Fibroblast of lung (primary cell): ENCODE data around the gene IFNL1. TPM values are rescaled to one million over a fixed set of nuclear protein-coding genes. Genes with fewer than 3 reads are reported as not detected.
A peak's percentile ranks its signal among the peaks of the same experiment; 100 is the strongest.
"Not testable (repeated sequence)": the region's sequence is repeated elsewhere in the genome, so short reads cannot be mapped to it uniquely, and the experiment has no call there.

Source experiments
- DNase-seq, 2 donors: peaks; one replicate each; pipeline versions ENCODE4 v3.0.0 to v3.0.0-alpha.2; 2010; ENCODE audit warnings: low read depth in 2 of 2
- H2AFZ ChIP-seq: 2 replicates; pipeline ENCODE4 v1.5.1; 2012; ENCODE audit warnings: low read length, control low read depth, inconsistent platforms
- H3K27ac ChIP-seq: 2 replicates; pipeline ENCODE4 v1.5.1; 2011; ENCODE audit warnings: low read length, control low read depth; ENCODE audit not compliant: insufficient read depth
- H3K27me3 ChIP-seq: 2 replicates; pipeline ENCODE4 v1.5.1; 2011; ENCODE audit warnings: mild to moderate bottlenecking, low read length; ENCODE audit not compliant: control insufficient read depth, insufficient read depth
- H3K36me3 ChIP-seq: 2 replicates; pipeline ENCODE4 v1.5.1; 2011; ENCODE audit warnings: low read length; ENCODE audit not compliant: control insufficient read depth, insufficient read depth
- H3K4me1 ChIP-seq: 2 replicates; pipeline ENCODE4 v1.5.1; 2011; ENCODE audit warnings: low read length; ENCODE audit not compliant: control insufficient read depth, insufficient read depth; ENCODE audit errors: extremely low read depth
- H3K4me2 ChIP-seq: 2 replicates; pipeline ENCODE4 v1.5.1; 2011; ENCODE audit warnings: low read length, control low read depth; ENCODE audit not compliant: insufficient read depth; ENCODE audit errors: extremely low read depth
- H3K4me3 ChIP-seq, 4 experiments: fragments of 200-600 bp in 1 of 4; sonication (generic) in 1 of 4; replicated peaks in 1 of 4; 2 replicates each; pipeline ENCODE4 v1.5.1; 2011 to 2016; ENCODE audit warnings: low read length in 4 of 4, low read depth in 3 of 4, mild to moderate bottlenecking in 3 of 4, control low read depth in 2 of 4, inconsistent platforms in 1 of 4, mixed read lengths in 1 of 4; ENCODE audit not compliant: insufficient read depth in 1 of 4; ENCODE audit errors: control extremely low read depth in 1 of 4
- H3K79me2 ChIP-seq: 2 replicates; pipeline ENCODE4 v1.5.1; 2012; ENCODE audit warnings: mild to moderate bottlenecking, low read length, inconsistent platforms; ENCODE audit not compliant: control insufficient read depth, insufficient read depth
- H3K9ac ChIP-seq: 2 replicates; pipeline ENCODE4 v1.5.1; 2011; ENCODE audit warnings: mild to moderate bottlenecking, low read length, control low read depth; ENCODE audit not compliant: insufficient read depth
- H3K9me3 ChIP-seq: 2 replicates; pipeline ENCODE4 v1.5.1; 2012; ENCODE audit warnings: low read depth, low read length; ENCODE audit not compliant: control insufficient read depth, insufficient read depth
- H4K20me1 ChIP-seq: 2 replicates; pipeline ENCODE4 v1.5.1; 2011; ENCODE audit warnings: low read length; ENCODE audit not compliant: control insufficient read depth, insufficient read depth; ENCODE audit errors: extremely low read depth
- CTCF ChIP-seq, 2 donors: IDR thresholded peaks in 1 of 2; conservative IDR thresholded peaks in 1 of 2; 1 replicate in 1 of 2; 2 replicates in 1 of 2; pipeline ENCODE4 v1.5.1; 2011 to 2012; ENCODE audit warnings: low read length in 2 of 2, control low read depth in 1 of 2, inconsistent platforms in 1 of 2, low read depth in 1 of 2, mild to moderate bottlenecking in 1 of 2
- EZH2 ChIP-seq: IDR thresholded peaks from 2 replicates; pipeline ENCODE4 v1.5.1; 2012; ENCODE audit warnings: low read length, control low read depth, mild to moderate bottlenecking; ENCODE audit errors: missing control alignments
- polyA plus RNA-seq, 2 donors: library from polyadenylated mRNA; depleted of rRNA in 1 of 2; stranded (reverse) in 1 of 2; unstranded in 1 of 2; fragments of >200 nt; gene quantifications; 2 replicates each; pipeline ENCODE4 v1.2.1, GENCODE V29; 2011 to 2012; ENCODE audit warnings: missing spikeins in 1 of 2
- total RNA-seq: library from RNA; depleted of rRNA; stranded (reverse); fragments of >200 nt; gene quantifications from 2 replicates; pipeline ENCODE4 v1.2.1, GENCODE V29; 2014

The IFNL1 gene
- total and polyA plus RNA-seq, 2 donors (not counting 1 experiment from before 2014, with no cell fraction given): not detected

GRCh38 chr19:39307046-39307821 lies 11.0 kb downstream of the IFNL1 start:
- H3K4me3 ChIP-seq: no peak overlapping the region
- H3K27me3 ChIP-seq: peaks cover 34% of the 10 kb centered on the region
- no peak for DNase-seq

GRCh38 chr19:39307822-39308530 lies 11.8 kb downstream of the IFNL1 start:
- H3K4me3 ChIP-seq: no peak overlapping the region
- no peaks in the 10 kb centered on the region for H3K36me3 ChIP-seq
- no peaks in the 10 kb centered on the region for H4K20me1 ChIP-seq
- peaks cover 34% of the 10 kb centered on the region for H3K27me3 ChIP-seq
- no peaks in the 10 kb centered on the region for H3K9me3 ChIP-seq
- no peaks in the 10 kb centered on the region for H3K4me1 ChIP-seq
- no peak for DNase-seq
- H3K79me2 ChIP-seq: no peaks in the 10 kb centered on the region
- H2AFZ ChIP-seq: no peak overlapping the region
- H3K4me2 ChIP-seq: no peak overlapping the region
- TF ChIP-seq CTCF (conservative IDR thresholded peaks at IDR 0.05 in 1 of 2, IDR thresholded peaks at IDR 0.05 in 1 of 2; ENCODE audit: low read depth in 1 of 2, low read length in 2 of 2) (no peak), EZH2 (no peak)
- H3K9ac ChIP-seq: no peak overlapping the region
- H3K27ac ChIP-seq: no peak overlapping the region

More at GRCh38 chr19:39307046-39307821, 11.0 kb downstream of the IFNL1 start:
- Histone ChIP-seq H3K4me2 (peak overlapping the region; percentile 35), H3K4me1 (no peaks in the 10 kb centered on the region), H2AFZ (no peak overlapping the region), H3K79me2 (no peaks in the 10 kb centered on the region), H3K9ac (no peak overlapping the region), H3K27ac (no peak overlapping the region), H3K36me3 (no peaks in the 10 kb centered on the region), H3K9me3 (no peaks in the 10 kb centered on the region), H4K20me1 (no peaks in the 10 kb centered on the region)
- TF ChIP-seq CTCF (conservative IDR thresholded peaks at IDR 0.05 in 1 of 2, IDR thresholded peaks at IDR 0.05 in 1 of 2; ENCODE audit: low read depth in 1 of 2, low read length in 2 of 2): no peak
- peak; percentile 89 for TF ChIP-seq EZH2

GRCh38 chr19:39308531-39309304 lies 12.5 kb downstream of the IFNL1 start:
- no peaks in the 10 kb centered on the region for H3K9me3 ChIP-seq
- TF ChIP-seq EZH2 (no peak), CTCF (conservative IDR thresholded peaks at IDR 0.05 in 1 of 2, IDR thresholded peaks at IDR 0.05 in 1 of 2; ENCODE audit: low read depth in 1 of 2, low read length in 2 of 2) (no peak)
- no peak overlapping the region for H3K4me3 ChIP-seq
- DNase-seq: no peak
- no peak overlapping the region for H3K9ac ChIP-seq
- H3K4me1 ChIP-seq: no peaks in the 10 kb centered on the region
- H3K4me2 ChIP-seq: no peak overlapping the region
- H3K27ac ChIP-seq: no peak overlapping the region
- no peak overlapping the region for H2AFZ ChIP-seq
- H3K36me3 ChIP-seq: no peaks in the 10 kb centered on the region
- no peaks in the 10 kb centered on the region for H3K79me2 ChIP-seq
- peaks cover 34% of the 10 kb centered on the region for H3K27me3 ChIP-seq
- H4K20me1 ChIP-seq: no peaks in the 10 kb centered on the region

- H3K4me1 ChIP-seq, H3K9ac ChIP-seq, H3K27ac ChIP-seq, H4K20me1 ChIP-seq, H3K4me2 ChIP-seq, H3K4me3 ChIP-seq, DNase-seq, H3K9me3 ChIP-seq, H2AFZ ChIP-seq, H3K36me3 ChIP-seq, H3K79me2 ChIP-seq: not testable (repeated sequence)
- H3K27me3 ChIP-seq: peaks cover 32% of the 10 kb centered on the region
Measured at GRCh38 chr19:39309305-39309670, 13.1 kb downstream of the IFNL1 start.
